GM21423 (cell line): Measurements from ENCODE around the gene PDE3A.

Experiments
- ATAC-seq: cut with Tn5 transposase; IDR thresholded peaks from one replicate; pipeline ENCODE4 v1.9.1; 2021; ENCODE audit warnings: mild to moderate bottlenecking, moderate library complexity; ENCODE audit not compliant: unreplicated experiment

Gene PDE3A

GRCh38 chr12:20420557-20420956 lies 52.2 kb downstream of the PDE3A start:
- no peak for ATAC-seq

GRCh38 chr12:20421421-20421820 lies 53.1 kb downstream of the PDE3A start:
- ATAC-seq, result no peak

DNA sequence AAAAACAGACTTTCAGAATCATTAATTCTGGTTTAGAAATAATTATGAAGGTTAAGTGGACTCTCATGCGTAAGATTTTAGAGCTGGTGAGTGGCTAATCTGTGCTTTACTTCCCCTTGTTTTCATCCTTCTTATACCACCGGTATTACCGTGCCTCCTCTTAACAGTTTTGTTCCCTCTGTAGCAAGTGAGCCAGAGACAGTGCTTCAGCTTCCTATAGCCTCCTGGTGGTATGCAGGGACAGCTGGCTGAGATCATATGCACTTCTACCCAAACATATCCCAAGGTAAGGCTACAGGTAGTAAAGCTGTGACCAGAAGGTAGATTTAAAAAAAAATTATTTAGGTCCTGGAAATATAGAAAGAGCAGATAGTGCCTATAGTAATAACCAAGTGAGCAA lies 55.2 kb downstream of the PDE3A start:
- ATAC-seq, result no peak

GRCh38 chr12:20424841-20425240 lies 56.5 kb downstream of the PDE3A start:
- no peak for ATAC-seq

GRCh38 chr12:20426191-20426590 lies 57.9 kb downstream of the PDE3A start:
- ATAC-seq, result no peak

GRCh38 chr12:20426957-20427356 lies 58.6 kb downstream of the PDE3A start:
- no peak for ATAC-seq

DNA sequence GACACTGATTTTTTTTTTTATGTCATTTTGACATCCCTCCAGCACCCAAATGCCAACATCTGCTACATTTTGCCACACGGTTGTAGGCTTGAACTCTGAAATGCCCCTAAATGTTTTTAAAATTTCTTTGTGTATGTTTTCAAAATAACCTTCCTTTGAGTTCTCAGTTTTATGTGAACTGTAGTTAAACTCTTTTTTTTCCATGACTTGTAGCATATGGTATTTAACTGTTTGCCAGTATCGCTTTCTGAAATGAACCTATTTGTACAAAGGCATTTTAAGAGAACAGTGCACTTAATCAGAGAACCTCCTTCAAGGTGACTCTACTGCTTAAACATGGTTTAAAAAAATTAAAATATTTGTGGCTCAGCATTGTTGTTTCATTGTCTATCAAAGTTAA lies 61.5 kb downstream of the PDE3A start:
- ATAC-seq, result no peak

DNA sequence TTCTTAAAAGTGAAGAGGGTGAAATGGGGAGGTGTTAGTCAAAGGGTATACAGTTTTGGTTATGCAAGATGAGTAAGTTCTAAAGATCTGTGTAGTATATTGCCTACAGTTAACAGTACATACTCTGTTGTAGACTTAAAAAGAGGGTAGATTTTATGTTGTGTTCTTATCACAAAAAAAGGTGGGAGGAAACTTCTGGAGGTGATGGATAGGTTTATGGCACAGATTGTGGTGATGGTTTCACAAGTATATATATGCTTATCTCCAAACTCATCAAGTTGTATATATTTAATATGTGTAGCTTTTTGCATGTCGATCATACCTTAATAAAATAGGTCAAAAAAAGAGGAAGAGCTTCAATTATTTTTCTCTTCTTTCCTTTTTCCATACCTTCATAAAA lies 64.0 kb downstream of the PDE3A start:
- no peak for ATAC-seq

- ATAC-seq, result no peak
Measured at GRCh38 chr12:20434996-20435395, 66.7 kb downstream of the PDE3A start.

- no peak for ATAC-seq
Measured at GRCh38 chr12:20436316-20436715, 68.0 kb downstream of the PDE3A start.

DNA sequence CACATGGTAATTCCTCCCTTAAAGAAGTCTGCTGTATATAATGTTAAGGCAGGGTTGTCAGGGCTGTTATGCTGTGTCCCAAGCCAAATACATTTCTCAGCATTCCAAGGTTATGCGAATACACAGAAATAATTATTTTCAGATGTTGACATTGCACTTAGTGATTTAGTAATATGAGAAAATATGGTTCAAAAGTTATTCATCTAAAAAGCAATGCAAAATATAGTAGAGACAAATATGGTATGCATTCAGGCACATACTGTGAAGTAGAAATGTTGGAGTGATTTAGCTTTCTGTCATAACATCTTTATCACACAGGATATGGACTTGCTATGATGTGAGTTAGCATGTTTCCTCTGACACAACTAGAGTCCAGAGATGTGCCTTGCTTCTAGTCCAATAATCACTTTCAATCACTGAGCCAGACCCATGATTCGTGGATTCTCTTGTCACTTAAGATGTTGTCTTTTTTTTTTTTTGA lies 70.0 kb downstream of the PDE3A start:
- no peak for ATAC-seq

DNA sequence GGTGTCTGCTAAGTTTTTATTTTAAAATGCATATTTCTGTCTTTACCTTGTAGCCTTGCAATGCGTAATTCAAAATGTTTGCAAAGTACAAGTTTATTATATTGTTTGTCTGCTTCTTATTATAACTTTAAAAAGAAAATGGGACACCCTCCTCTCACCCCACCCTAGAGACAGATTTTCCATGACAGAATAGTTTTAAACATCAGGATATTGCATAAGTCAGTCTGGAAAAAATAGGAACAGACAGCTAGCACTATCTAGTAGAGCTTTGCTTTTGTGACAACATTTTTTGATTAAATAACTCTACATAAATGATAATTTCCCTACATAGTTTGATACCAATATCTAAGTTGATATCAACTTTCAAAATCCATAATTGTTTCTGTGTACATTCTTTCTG lies 71.3 kb downstream of the PDE3A start:
- ATAC-seq, result no peak

- ATAC-seq, result no peak
Measured at GRCh38 chr12:20440408-20440807, 72.1 kb downstream of the PDE3A start.

DNA sequence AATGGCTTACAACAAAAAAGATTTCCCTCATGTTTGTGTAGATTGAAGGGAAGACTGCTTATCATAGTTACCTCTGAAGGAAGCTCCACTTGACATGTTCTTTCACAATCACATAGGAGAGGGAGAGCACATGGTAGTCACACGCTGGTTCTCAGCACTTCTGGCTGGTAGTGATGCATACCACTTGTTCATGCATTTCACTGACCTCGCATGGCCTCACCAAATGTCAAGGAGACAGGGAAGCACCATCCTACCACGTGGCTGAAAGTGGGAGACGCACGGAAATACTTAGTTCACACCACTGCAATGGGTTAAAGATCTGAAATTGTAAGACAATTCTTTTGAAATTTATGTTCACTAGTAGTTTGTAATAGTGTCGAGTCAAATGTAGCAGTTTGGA lies 74.0 kb downstream of the PDE3A start:
- no peak for ATAC-seq

GRCh38 chr12:20443255-20443654 lies 74.9 kb downstream of the PDE3A start:
- ATAC-seq, result no peak

- no peak for ATAC-seq
Measured at GRCh38 chr12:20443792-20444191, 75.5 kb downstream of the PDE3A start.

DNA sequence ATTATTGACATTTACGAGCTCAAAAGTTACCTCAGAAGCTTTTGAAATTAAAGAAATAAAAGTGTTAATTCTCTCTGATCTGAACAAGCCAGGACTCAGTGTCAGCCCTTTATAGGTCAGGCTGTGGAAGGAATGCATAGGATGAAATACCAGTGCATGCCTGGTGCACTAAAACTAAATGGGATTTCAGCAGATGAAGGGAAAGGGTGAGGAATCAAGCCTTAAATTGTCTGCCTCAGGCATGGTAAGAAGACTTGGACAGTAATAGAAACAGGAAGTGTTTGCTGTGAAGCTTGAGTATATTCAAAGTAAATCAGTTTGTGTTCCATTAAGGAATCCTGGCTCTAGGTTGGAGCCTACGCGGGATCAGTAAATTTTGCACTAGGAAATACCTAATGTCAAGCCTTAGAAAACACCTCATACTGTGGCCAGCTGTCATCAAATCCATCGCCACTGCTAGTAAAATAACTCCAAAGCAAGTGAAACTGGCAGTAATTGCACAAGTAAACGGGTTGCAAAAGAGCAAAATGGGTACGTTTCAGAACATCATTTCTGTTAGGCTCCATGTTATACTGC lies 76.3 kb downstream of the PDE3A start:
- no peak for ATAC-seq

- ATAC-seq, result no peak
Measured at GRCh38 chr12:20445687-20446086, 77.3 kb downstream of the PDE3A start.

GRCh38 chr12:20446836-20447235 lies 78.5 kb downstream of the PDE3A start:
- no peak for ATAC-seq

DNA sequence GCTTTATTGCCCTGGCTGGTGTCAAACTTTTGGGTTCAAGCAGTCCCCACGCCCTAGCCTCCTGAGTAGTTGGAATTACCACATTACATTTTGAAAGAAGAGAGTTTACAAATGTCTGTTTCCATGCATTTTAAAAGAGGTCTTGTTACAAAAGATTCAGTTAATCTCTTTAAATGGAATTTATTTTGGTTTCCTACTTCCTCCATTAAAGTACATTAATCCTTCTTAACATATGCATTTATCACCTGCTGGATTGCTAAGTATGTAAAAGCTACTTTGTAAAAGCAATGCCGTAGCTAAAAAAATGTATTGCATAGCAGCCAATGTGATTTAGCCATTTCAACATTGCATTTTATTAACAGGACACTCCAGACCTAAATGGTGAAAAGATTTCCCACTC lies 80.4 kb downstream of the PDE3A start:
- no peak for ATAC-seq

GRCh38 chr12:20450591-20451180 lies 82.3 kb downstream of the PDE3A start:
- ATAC-seq, result no peak

GRCh38 chr12:20451761-20452160 lies 83.4 kb downstream of the PDE3A start:
- ATAC-seq, result no peak

DNA sequence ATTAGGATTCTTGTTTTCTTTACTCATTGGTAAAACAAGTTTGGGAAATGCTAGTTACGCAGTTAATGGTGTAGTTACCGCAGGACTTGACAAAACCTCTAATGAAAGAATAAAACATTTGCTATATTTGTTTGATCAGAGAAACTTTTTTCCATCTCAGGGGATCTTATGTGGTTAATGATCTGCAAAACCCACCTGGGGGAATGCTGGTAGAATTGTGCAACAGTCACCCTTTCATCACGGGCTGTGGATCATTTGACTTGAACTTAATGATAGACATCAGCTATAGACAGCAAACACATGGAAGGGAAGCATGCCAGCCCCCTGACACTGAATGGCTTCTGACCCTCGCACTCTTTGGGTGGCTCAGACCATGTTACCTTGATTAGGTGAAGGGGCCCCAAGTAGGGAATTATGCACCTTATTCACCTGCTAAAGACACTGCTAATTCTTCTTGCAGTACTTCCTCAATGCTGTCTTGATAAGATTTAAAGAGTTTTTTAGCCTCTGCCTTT lies 84.2 kb downstream of the PDE3A start:
- no peak for ATAC-seq
